Measurements from ENCODE around the gene NEK11. TPM values are rescaled to one million over a fixed set of nuclear protein-coding genes. Genes with fewer than 3 reads are reported as not detected.
A peak's percentile ranks its signal among the peaks of the same experiment; 100 is the strongest.

NEK11 gene
- total RNA-seq, 2 experiments from 2014 or later, result 1.2 to 1.6 TPM

GRCh38 chr3:131007782-131008181, 18.9 kb upstream of the NEK11 start:
- H3K9me3 Mint-ChIP-seq, result no peaks in the 10 kb centered on the region
- no peak for ATAC-seq
- DNase-seq, result no peak
- intact Hi-C loops (cut with micrococcal nuclease), result no loop called here
- H3K27ac Mint-ChIP-seq, result no peak overlapping the region
- peaks cover 13% of the 10 kb centered on the region for H3K4me1 Mint-ChIP-seq (ENCODE audit: low read depth)
- no peak overlapping the region for H3K4me3 Mint-ChIP-seq
- ChIA-PET CTCF (no interaction called here), POLR2A (no interaction called here)
- no peak for TF ChIP-seq CTCF (IDR thresholded peaks at IDR 0.05)
- H3K36me3 Mint-ChIP-seq (ENCODE audit: low read depth), result peaks cover 42% of the 10 kb centered on the region
- no peaks in the 10 kb centered on the region for H3K27me3 Mint-ChIP-seq

GRCh38 chr3:131008326-131008725, 18.4 kb upstream of the NEK11 start:
- Mint-ChIP-seq H3K9me3 (no peaks in the 10 kb centered on the region), H3K27ac (peak overlapping the region; percentile 17), H3K36me3 (ENCODE audit: low read depth) (peaks cover 47% of the 10 kb centered on the region), H3K4me3 (no peak overlapping the region), H3K27me3 (no peaks in the 10 kb centered on the region), H3K4me1 (ENCODE audit: low read depth) (peaks cover 18% of the 10 kb centered on the region)
- ATAC-seq, result no peak
- ChIA-PET POLR2A (no interaction called here), CTCF (no interaction called here)
- no peak for DNase-seq
- intact Hi-C loops (cut with micrococcal nuclease), result no loop called here
- no peak for TF ChIP-seq CTCF (IDR thresholded peaks at IDR 0.05)

GRCh38 chr3:131009698-131010097, 17.0 kb upstream of the NEK11 start:
- Mint-ChIP-seq H3K27ac (no peak overlapping the region), H3K9me3 (no peaks in the 10 kb centered on the region), H3K27me3 (no peaks in the 10 kb centered on the region), H3K4me1 (ENCODE audit: low read depth) (peaks cover 8% of the 10 kb centered on the region), H3K36me3 (ENCODE audit: low read depth) (peaks cover 50% of the 10 kb centered on the region), H3K4me3 (no peak overlapping the region)
- ATAC-seq (no peak), DNase-seq (no peak)
- no peak for TF ChIP-seq CTCF (IDR thresholded peaks at IDR 0.05)
- intact Hi-C loops (cut with micrococcal nuclease), result no loop called here
- CTCF ChIA-PET, result no interaction called here
- POLR2A ChIA-PET, result interaction anchor here (0.6 to 0.7 kb wide), 2 partner anchors 8 to 80 kb away, joined by 3 read pairs; no protein-coding TSS in a partner anchor

- Mint-ChIP-seq H3K27me3 (no peaks in the 10 kb centered on the region), H3K27ac (no peak overlapping the region), H3K36me3 (ENCODE audit: low read depth) (peaks cover 44% of the 10 kb centered on the region), H3K4me3 (no peak overlapping the region), H3K9me3 (no peaks in the 10 kb centered on the region), H3K4me1 (ENCODE audit: low read depth) (peaks cover 46% of the 10 kb centered on the region)
- ChIA-PET CTCF (interaction anchor here (1.0 to 3.2 kb wide), 2 partner anchors 13 to 14 kb away, joined by 3 to 9 read pairs; no protein-coding TSS in a partner anchor), POLR2A (no interaction called here)
- DNase-seq (no peak), ATAC-seq (no peak)
- intact Hi-C loops (cut with micrococcal nuclease), result no loop called here
- TF ChIP-seq CTCF (IDR thresholded peaks at IDR 0.05), result no peak
Observed at GRCh38 chr3:131018970-131019369, 7.7 kb upstream of the NEK11 start.

- ChIA-PET CTCF (interaction anchor here (1.0 to 3.2 kb wide), 2 partner anchors 13 to 14 kb away, joined by 3 to 9 read pairs; no protein-coding TSS in a partner anchor), POLR2A (interaction anchor here (0.6 kb wide), 1 partner anchor 366 kb away, joined by 3 read pairs; no protein-coding TSS in a partner anchor)
- H3K4me1 Mint-ChIP-seq (ENCODE audit: low read depth), result peaks cover 59% of the 10 kb centered on the region
Observed at GRCh38 chr3:131020122-131020693, 6.5 kb upstream of the NEK11 start.

More at GRCh38 chr3:131020122-131020693, 6.5 kb upstream of the NEK11 start:
- Mint-ChIP-seq H3K27me3 (no peaks in the 10 kb centered on the region), H3K9me3 (no peaks in the 10 kb centered on the region), H3K27ac (no peak overlapping the region), H3K4me3 (peak overlapping the region; percentile 28), H3K36me3 (ENCODE audit: low read depth) (peaks cover 48% of the 10 kb centered on the region)
- intact Hi-C loops (cut with micrococcal nuclease), result no loop called here
- TF ChIP-seq CTCF (IDR thresholded peaks at IDR 0.05), result no peak
- ATAC-seq (peak; percentile 30), DNase-seq (no peak)

Data from activated CD8-positive, alpha-beta T cell treated with anti-CD3 and anti-CD28 coated beads for 36 hours (primary cell).